ENCODE measurements around the gene SLC4A4.

- no peak for TF ChIP-seq EZH2 (IDR thresholded peaks at IDR 0.05; ENCODE audit: insufficient read depth, low read length)
- TF ChIP-seq, protein P1, sequence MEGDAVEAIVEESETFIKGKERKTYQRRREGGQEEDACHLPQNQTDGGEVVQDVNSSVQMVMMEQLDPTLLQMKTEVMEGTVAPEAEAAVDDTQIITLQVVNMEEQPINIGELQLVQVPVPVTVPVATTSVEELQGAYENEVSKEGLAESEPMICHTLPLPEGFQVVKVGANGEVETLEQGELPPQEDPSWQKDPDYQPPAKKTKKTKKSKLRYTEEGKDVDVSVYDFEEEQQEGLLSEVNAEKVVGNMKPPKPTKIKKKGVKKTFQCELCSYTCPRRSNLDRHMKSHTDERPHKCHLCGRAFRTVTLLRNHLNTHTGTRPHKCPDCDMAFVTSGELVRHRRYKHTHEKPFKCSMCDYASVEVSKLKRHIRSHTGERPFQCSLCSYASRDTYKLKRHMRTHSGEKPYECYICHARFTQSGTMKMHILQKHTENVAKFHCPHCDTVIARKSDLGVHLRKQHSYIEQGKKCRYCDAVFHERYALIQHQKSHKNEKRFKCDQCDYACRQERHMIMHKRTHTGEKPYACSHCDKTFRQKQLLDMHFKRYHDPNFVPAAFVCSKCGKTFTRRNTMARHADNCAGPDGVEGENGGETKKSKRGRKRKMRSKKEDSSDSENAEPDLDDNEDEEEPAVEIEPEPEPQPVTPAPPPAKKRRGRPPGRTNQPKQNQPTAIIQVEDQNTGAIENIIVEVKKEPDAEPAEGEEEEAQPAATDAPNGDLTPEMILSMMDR (IDR thresholded peaks at IDR 0.05; ENCODE audit: insufficient read depth, low read depth, low read length) = no peak
Observed at GRCh38 chr4:71474731-71475130, 135.9 kb downstream of the SLC4A4 start.
